ENCODE measurements around the gene KRT3. TPM values are rescaled to one million over a fixed set of nuclear protein-coding genes. Genes with fewer than 3 reads are reported as not detected.

KRT3 gene
- total and polyA plus RNA-seq, 9 of the 15 experiments (the other 6 are each of a cell fraction or from before 2014, with no cell fraction given): not detected

GRCh38 chr12:52754135-52754534, 41.8 kb downstream of the KRT3 start:
- no peaks in the 10 kb centered on the region; a peak in 1 of 5 replicates for H3K27me3 ChIP-seq (ENCODE audit: control insufficient read depth in 2 of 2, insufficient read depth in 2 of 2, low read length in 2 of 2)
- H4K20me1 ChIP-seq (replicated peaks; ENCODE audit: control insufficient read depth, insufficient read depth, low read length): no peaks in the 10 kb centered on the region
- no peak overlapping the region for H3K4me2 ChIP-seq (ENCODE audit: insufficient read depth, low read length)
- FAIRE-seq: no peak
- no peaks in the 10 kb centered on the region for H3K4me1 ChIP-seq (replicated peaks in 1 of 2; ENCODE audit: control insufficient read depth in 2 of 2, insufficient read depth in 2 of 2, low read length in 2 of 2)
- H3K27ac ChIP-seq (ENCODE audit: extremely low read depth, low read depth, low read length): no peak overlapping the region
- no peaks in the 10 kb centered on the region for H3K36me3 ChIP-seq (ENCODE audit: control insufficient read depth, insufficient read depth, low read length)
- no TSS peak for BruUV-seq (replicated peaks)
- no peak overlapping the region for H3K4me3 ChIP-seq
- no peaks in the 10 kb centered on the region for H3K9me3 ChIP-seq (replicated peaks; ENCODE audit: control insufficient read depth, insufficient read depth, low read depth, low read length)
- H2AFZ ChIP-seq (ENCODE audit: low read depth, low read length): no peak overlapping the region
- intact Hi-C loops (cut with micrococcal nuclease): no loop called here
- H3K79me2 ChIP-seq (ENCODE audit: control insufficient read depth, insufficient read depth, low read length): no peaks in the 10 kb centered on the region
- H3K9ac ChIP-seq (ENCODE audit: insufficient read depth in 1 of 2, low read depth in 2 of 2, low read length in 2 of 2): no peak overlapping the region
- no peak for ATAC-seq
- ChIA-PET CTCF (ENCODE audit: low intra/inter-chr PET ratio) (no interaction called here), POLR2A (interaction anchor here (0.6 kb wide), 1 partner anchor 20 kb away, joined by 3 read pairs; no protein-coding TSS in a partner anchor)
- in situ Hi-C loops (cut with MboI): no loop called here
- DNase-seq (ENCODE audit: extremely low read depth in 1 of 4, low spot score in 3 of 4): no peak
- H3K9me1 ChIP-seq (ENCODE audit: control insufficient read depth, insufficient read depth, low read length): no peaks in the 10 kb centered on the region
- TF ChIP-seq FOXA3 (CRISPR knock-in tag; conservative IDR thresholded peaks at IDR 0.05 in 1 of 2, IDR thresholded peaks at IDR 0.05 in 1 of 2) (no peak), ZSCAN29 (IDR thresholded peaks at IDR 0.05) (no peak), CREB5 (CRISPR knock-in tag; IDR thresholded peaks at IDR 0.05) (no peak), ARID3B (CRISPR knock-in tag; IDR thresholded peaks at IDR 0.05; ENCODE audit: borderline replicate concordance) (no peak)
